GM18861 (cell line): ENCODE data around the gene CEMIP.

Source experiments
- ATAC-seq: cut with Tn5 transposase; IDR thresholded peaks from one replicate; pipeline ENCODE4 v1.9.1; 2021; ENCODE audit not compliant: unreplicated experiment

CEMIP gene

GRCh38 chr15:80887148-80887547, 108.0 kb downstream of the CEMIP start:
- no peak for ATAC-seq

- no peak for ATAC-seq
These were observed 109.7 kb downstream of the CEMIP start for GRCh38 chr15:80888846-80889245.

GRCh38 chr15:80890341-80891005, 111.3 kb downstream of the CEMIP start:
- no peak for ATAC-seq

GRCh38 chr15:80891006-80891405, 111.8 kb downstream of the CEMIP start:
- ATAC-seq: no peak

GRCh38 chr15:80892414-80892813, 113.2 kb downstream of the CEMIP start:
- ATAC-seq: no peak

GRCh38 chr15:80893777-80894176, 114.6 kb downstream of the CEMIP start:
- no peak for ATAC-seq

- ATAC-seq: no peak
These were observed 115.9 kb downstream of the CEMIP start for GRCh38 chr15:80895091-80895490.

- ATAC-seq: no peak
These were observed 116.8 kb downstream of the CEMIP start for GRCh38 chr15:80895965-80896364.

GRCh38 chr15:80898040-80898439, 118.9 kb downstream of the CEMIP start:
- no peak for ATAC-seq

GRCh38 chr15:80902298-80902801, 123.2 kb downstream of the CEMIP start:
- no peak for ATAC-seq

GRCh38 chr15:80904998-80905397, 125.8 kb downstream of the CEMIP start:
- ATAC-seq: no peak

- no peak for ATAC-seq
These were observed 127.1 kb downstream of the CEMIP start for GRCh38 chr15:80906159-80906766.

- ATAC-seq: no peak
These were observed 132.7 kb downstream of the CEMIP start for GRCh38 chr15:80911821-80912220.

- ATAC-seq: no peak
These were observed 133.5 kb downstream of the CEMIP start for GRCh38 chr15:80912673-80913072.

- ATAC-seq: no peak
These were observed 134.4 kb downstream of the CEMIP start for GRCh38 chr15:80913541-80913940.

GRCh38 chr15:80915472-80915871, 136.3 kb downstream of the CEMIP start:
- ATAC-seq: no peak

- ATAC-seq: no peak
These were observed 136.9 kb downstream of the CEMIP start for GRCh38 chr15:80916056-80916455.

- no peak for ATAC-seq
These were observed 139.1 kb downstream of the CEMIP start for GRCh38 chr15:80918196-80918783.

GRCh38 chr15:80920271-80920699, 141.1 kb downstream of the CEMIP start:
- ATAC-seq: no peak

- no peak for ATAC-seq
These were observed 142.7 kb downstream of the CEMIP start for GRCh38 chr15:80921736-80922410.

- ATAC-seq: no peak
These were observed 144.5 kb downstream of the CEMIP start for GRCh38 chr15:80923668-80924067.

- no peak for ATAC-seq
These were observed 145.1 kb downstream of the CEMIP start for GRCh38 chr15:80924278-80924677.
